ENCODE data around the gene ZNF41. TPM values are rescaled to one million over a fixed set of nuclear protein-coding genes. Genes with fewer than 3 reads are reported as not detected.

Gene ZNF41
- total and polyA plus RNA-seq, 2 of the 8 experiments (the other 6 are each of a cell fraction or from before 2014, with no cell fraction given) = 1.8 to 5.3 TPM

DNA sequence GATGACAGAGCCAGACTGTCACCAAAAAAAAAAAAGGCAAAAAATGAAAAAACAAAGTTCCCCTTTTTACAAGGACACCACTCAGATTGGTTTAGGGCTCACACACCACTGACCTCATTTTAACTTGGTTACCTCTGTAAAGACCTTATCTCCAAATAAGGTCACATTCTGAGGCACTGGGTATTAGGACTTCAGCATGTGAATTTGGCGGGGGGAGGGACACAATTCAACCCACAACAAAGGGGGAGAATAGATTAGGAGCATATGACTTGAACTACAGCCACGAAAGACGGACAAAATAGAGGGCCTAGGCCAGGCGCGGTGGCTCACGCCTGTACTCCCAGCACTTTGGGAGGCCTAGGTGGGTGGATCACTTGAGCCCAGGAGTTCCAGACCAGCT lies 47.0 kb upstream of the ZNF41 start:
- FAIRE-seq (no peak), DNase-seq (ENCODE audit: low read depth in 1 of 2, low spot score in 2 of 2) (no peak)
- no peak overlapping the region for H2BK15ac ChIP-seq (ENCODE audit: low read length)
- no peak overlapping the region for H2BK5ac ChIP-seq (ENCODE audit: low read depth, low read length)
- no peaks in the 10 kb centered on the region for H4K20me1 ChIP-seq (replicated peaks in 1 of 2; ENCODE audit: control insufficient read depth in 1 of 2, insufficient read depth in 2 of 2, low read length in 2 of 2)
- 89% methylated on average over 6 of the region's 6 CpGs; no CpG with 5 or more reads in 1 of the 2 experiments for WGBS, 2 experiments (ENCODE audit: extremely low coverage in 1 of 2, insufficient coverage in 1 of 2, insufficient read length in 1 of 2, insufficient replicate concordance in 2 of 2, low coverage in 1 of 2, low lambda C conversion rate in 2 of 2, missing lambda C conversion rate in 1 of 2)
- TF ChIP-seq TEAD4 (IDR thresholded peaks at IDR 0.05; ENCODE audit: low read depth, low read length) (no peak), SRF (IDR thresholded peaks at IDR 0.05; ENCODE audit: low read depth, low read length) (no peak), JUN (IDR thresholded peaks at IDR 0.05; ENCODE audit: low read depth, low read length) (no peak), KDM4A (IDR thresholded peaks at IDR 0.05; ENCODE audit: low read depth, low read length, severe bottlenecking) (no peak), SP2 (IDR thresholded peaks at IDR 0.05; ENCODE audit: low read length) (no peak), CBX5 (IDR thresholded peaks at IDR 0.05; ENCODE audit: low read depth, low read length) (no peak), GTF2F1 (IDR thresholded peaks at IDR 0.05; ENCODE audit: borderline replicate concordance, low read depth, low read length) (no peak)
- TF ChIP-seq, protein P1, sequence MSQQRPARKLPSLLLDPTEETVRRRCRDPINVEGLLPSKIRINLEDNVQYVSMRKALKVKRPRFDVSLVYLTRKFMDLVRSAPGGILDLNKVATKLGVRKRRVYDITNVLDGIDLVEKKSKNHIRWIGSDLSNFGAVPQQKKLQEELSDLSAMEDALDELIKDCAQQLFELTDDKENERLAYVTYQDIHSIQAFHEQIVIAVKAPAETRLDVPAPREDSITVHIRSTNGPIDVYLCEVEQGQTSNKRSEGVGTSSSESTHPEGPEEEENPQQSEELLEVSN (IDR thresholded peaks at IDR 0.05) = no peak
- TF ChIP-seq, protein P2, sequence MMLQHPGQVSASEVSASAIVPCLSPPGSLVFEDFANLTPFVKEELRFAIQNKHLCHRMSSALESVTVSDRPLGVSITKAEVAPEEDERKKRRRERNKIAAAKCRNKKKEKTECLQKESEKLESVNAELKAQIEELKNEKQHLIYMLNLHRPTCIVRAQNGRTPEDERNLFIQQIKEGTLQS (IDR thresholded peaks at IDR 0.05; ENCODE audit: insufficient read depth, low read depth, low read length) = no peak
- no peak overlapping the region for H4K5ac ChIP-seq (ENCODE audit: insufficient read length, low read depth, low read length)
- no peak overlapping the region for H2BK12ac ChIP-seq (ENCODE audit: low read depth, low read length)
- no peak overlapping the region for H4K8ac ChIP-seq (ENCODE audit: extremely low read depth, insufficient read depth, low read length)
- no peaks in the 10 kb centered on the region for H3K27me3 ChIP-seq (replicated peaks in 1 of 4; ENCODE audit: control insufficient read depth in 3 of 4, extremely low read depth in 1 of 4, insufficient read depth in 3 of 4, low read length in 3 of 4)
- H3K4ac ChIP-seq (replicated peaks; ENCODE audit: insufficient read length, low read depth, low read length) = no peak overlapping the region
- H2BK20ac ChIP-seq (ENCODE audit: low read length) = no peak overlapping the region
- H3K4me1 ChIP-seq (replicated peaks in 1 of 4; ENCODE audit: control insufficient read depth in 3 of 4, insufficient read depth in 4 of 4, low read length in 3 of 4) = no peaks in the 10 kb centered on the region
- H3K23me2 ChIP-seq (ENCODE audit: low read depth, low read length) = no peaks in the 10 kb centered on the region
- H4K91ac ChIP-seq (replicated peaks; ENCODE audit: insufficient read length, low read length) = no peak overlapping the region
- H3K4me2 ChIP-seq (ENCODE audit: insufficient read depth in 1 of 2, low read depth in 2 of 2, low read length in 2 of 2) = no peak overlapping the region
- no peak overlapping the region for H2BK120ac ChIP-seq (replicated peaks; ENCODE audit: low read depth, low read length)
- no peaks in the 10 kb centered on the region for H3K79me2 ChIP-seq (ENCODE audit: control insufficient read depth in 1 of 2, insufficient read depth in 2 of 2, low read length in 2 of 2)
- H2AFZ ChIP-seq (ENCODE audit: low read length) = no peak overlapping the region
- H3K9me3 ChIP-seq (ENCODE audit: insufficient read depth in 2 of 2, low read depth in 1 of 2, low read length in 1 of 2) = no peaks in the 10 kb centered on the region
- no peak overlapping the region for H3K23ac ChIP-seq (ENCODE audit: insufficient read length)
- no peak overlapping the region for H3K14ac ChIP-seq (ENCODE audit: insufficient read length)
- no peak overlapping the region for H3K56ac ChIP-seq (replicated peaks; ENCODE audit: insufficient read length, low read depth, low read length)
- no peak overlapping the region for H3K27ac ChIP-seq (ENCODE audit: low read depth, low read length)
- CTCF ChIA-PET (ENCODE audit: partially characterized antibody) = no interaction called here
- H3K9ac ChIP-seq (replicated peaks in 1 of 4; ENCODE audit: extremely low read depth in 1 of 4, low read depth in 3 of 4, low read length in 3 of 4) = no peak overlapping the region
- POLR2A ChIA-PET (ENCODE audit: partially characterized antibody) = interaction anchor here (1.2 kb wide), 1 partner anchor 313 kb away, joined by 3 read pairs; no protein-coding TSS in a partner anchor
- H2AK5ac ChIP-seq (ENCODE audit: low read depth, low read length) = no peak overlapping the region
- H3K79me1 ChIP-seq (ENCODE audit: low read depth, low read length) = no peaks in the 10 kb centered on the region
- no peak overlapping the region for H3K4me3 ChIP-seq (ENCODE audit: extremely low read depth in 1 of 4, insufficient read depth in 2 of 4, low read depth in 3 of 4, low read length in 4 of 4)
- H3K36me3 ChIP-seq (ENCODE audit: control insufficient read depth in 2 of 4, insufficient read depth in 4 of 4, low read length in 3 of 4) = no peaks in the 10 kb centered on the region
- no peak overlapping the region for H3K18ac ChIP-seq (ENCODE audit: extremely low read depth, low read length)

Data from H1 (cell line).